Esophagus (tissue), 2 donors: Measurements from ENCODE around the gene CASTOR1. TPM values are rescaled to one million over a fixed set of nuclear protein-coding genes. Genes with fewer than 3 reads are reported as not detected.

Experiments used
- H3K27ac ChIP-seq, 2 donors: one replicate each; pipeline ENCODE4 v1.5.1; 2013; ENCODE audit warnings: low read depth in 2 of 2, mild to moderate bottlenecking in 2 of 2, inconsistent platforms in 1 of 2, low read length in 1 of 2, moderate library complexity in 1 of 2
- H3K27me3 ChIP-seq, 2 donors: one replicate each; pipeline ENCODE4 v1.6.1; 2013; ENCODE audit warnings: low read length in 2 of 2, control low read depth in 1 of 2, mild to moderate bottlenecking in 1 of 2; ENCODE audit not compliant: insufficient read depth in 2 of 2, control insufficient read depth in 1 of 2
- H3K36me3 ChIP-seq, 2 donors: one replicate each; pipeline ENCODE4 v1.6.1; 2013; ENCODE audit warnings: low read length in 1 of 2; ENCODE audit not compliant: control insufficient read depth in 2 of 2, insufficient read depth in 2 of 2
- H3K4me1 ChIP-seq, 2 donors: one replicate each; pipeline ENCODE4 v1.6.1; 2013; ENCODE audit warnings: low read length in 1 of 2; ENCODE audit not compliant: control insufficient read depth in 2 of 2, insufficient read depth in 2 of 2
- H3K4me3 ChIP-seq, 2 donors: one replicate each; pipeline ENCODE4 v1.5.1; 2013; ENCODE audit warnings: low read length in 2 of 2, mild to moderate bottlenecking in 2 of 2, low read depth in 1 of 2, moderate library complexity in 1 of 2
- H3K9me3 ChIP-seq, 2 donors: one replicate each; pipeline ENCODE4 v1.6.1; 2013; ENCODE audit warnings: mild to moderate bottlenecking in 2 of 2, low read depth in 1 of 2, low read length in 1 of 2, moderate library complexity in 1 of 2; ENCODE audit not compliant: control insufficient read depth in 2 of 2, insufficient read depth in 1 of 2
- WGBS, 2 donors: extraction: QIAGEN DNeasy Blood & Tissue Kit; methylation state at CpG; one replicate each; pipeline ENCODE4 v1.1.7; 2013; 5-methylcytosine and 5-hydroxymethylcytosine counted together
- polyA plus RNA-seq, 2 donors: library from polyadenylated mRNA; stranded (reverse); fragments of 200-250 nt; gene quantifications; one replicate each; pipeline ENCODE4 v1.2.3, GENCODE V29; 2013
- donor health status: healthy with polysubstance abuse.
- donor health status: Bipolar disorder and iron deficiency.

CASTOR1 gene
- polyA plus RNA-seq, 2 donors, result 29.7 to 39.3 TPM

GRCh38 chr22:30236875-30237274 lies 52.4 kb downstream of the CASTOR1 start:
- Histone ChIP-seq H3K4me3 (no peak overlapping the region), H3K36me3 (no peaks in the 10 kb centered on the region), H3K9me3 (no peaks in the 10 kb centered on the region), H3K27ac (no peak overlapping the region), H3K4me1 (peaks cover 0 to 8% of the 10 kb centered on the region in 2 donors), H3K27me3 (no peaks in the 10 kb centered on the region)
- WGBS, 2 donors, result 97% methylated on average over 5 of the region's 5 CpGs

- Histone ChIP-seq H3K9me3 (no peaks in the 10 kb centered on the region), H3K4me1 (peaks cover 0 to 8% of the 10 kb centered on the region in 2 donors), H3K4me3 (no peak overlapping the region), H3K36me3 (no peaks in the 10 kb centered on the region), H3K27ac (no peak overlapping the region), H3K27me3 (no peaks in the 10 kb centered on the region)
- 59 to 64% methylated on average over 10 of the region's 10 CpGs for WGBS, 2 donors
Observed at GRCh38 chr22:30235687-30236170, 53.6 kb downstream of the CASTOR1 start.

Other genes starting within 250 kb of the CASTOR1 start
- not detected for gene HORMAD2, start 209.0 kb downstream of the CASTOR1 start, polyA plus RNA-seq
- gene LIF, start 42.7 kb downstream of the CASTOR1 start, polyA plus RNA-seq, result 1 to 10 TPM in 1 of 2 donors, under 1 TPM in 1; 0.54 to 1.0 TPM
- under 1 TPM; 0.22 to 0.63 TPM for gene OSM, start 22.7 kb downstream of the CASTOR1 start, polyA plus RNA-seq
- gene TBC1D10A, start 37.4 kb upstream of the CASTOR1 start, polyA plus RNA-seq, result 10 to 100 TPM; 30.4 to 35.3 TPM
- gene SF3A1, start 67.4 kb upstream of the CASTOR1 start, polyA plus RNA-seq, result 10 to 100 TPM; 14.3 to 23.1 TPM
- gene CCDC157, start 67.5 kb upstream of the CASTOR1 start, polyA plus RNA-seq, result 1 to 10 TPM; 1.6 to 2.2 TPM
- gene RNF215, start 97.9 kb upstream of the CASTOR1 start, polyA plus RNA-seq, result 1 to 10 TPM; 5.2 to 7.3 TPM
- gene SEC14L2, start 107.5 kb upstream of the CASTOR1 start, polyA plus RNA-seq, result 10 to 100 TPM; 27.2 to 29.1 TPM
- 10 to 100 TPM; 19.7 to 23.5 TPM for gene MTFP1, start 136.3 kb upstream of the CASTOR1 start, polyA plus RNA-seq
- gene SEC14L3, start 182.5 kb upstream of the CASTOR1 start, polyA plus RNA-seq, result not detected
- gene SEC14L4, start 216.2 kb upstream of the CASTOR1 start, polyA plus RNA-seq, result under 1 TPM in 1 of 2 donors, not detected in 1; 0.02 TPM